Subcutaneous abdominal adipose tissue (tissue), 5 donors: ENCODE results near the gene SELENOO.

Experiments used
- H3K27ac ChIP-seq: one replicate; pipeline ENCODE4 v1.7.0; 2013; ENCODE audit warnings: low read depth, mild to moderate bottlenecking, inconsistent platforms, low read length, moderate library complexity
- H3K27me3 ChIP-seq, 5 donors: one replicate each; pipeline ENCODE4 v1.7.0; 2013; ENCODE audit warnings: low read length in 5 of 5, inconsistent platforms in 1 of 5; ENCODE audit not compliant: control insufficient read depth in 5 of 5, insufficient read depth in 4 of 5
- H3K36me3 ChIP-seq, 5 donors: one replicate each; pipeline ENCODE4 v1.7.0; 2013; ENCODE audit warnings: low read length in 5 of 5; ENCODE audit not compliant: control insufficient read depth in 5 of 5, insufficient read depth in 5 of 5
- H3K4me1 ChIP-seq, 5 donors: one replicate each; pipeline ENCODE4 v1.7.0; 2013; ENCODE audit warnings: low read length in 5 of 5, mild to moderate bottlenecking in 3 of 5, moderate library complexity in 1 of 5; ENCODE audit not compliant: control insufficient read depth in 5 of 5, insufficient read depth in 5 of 5
- H3K4me3 ChIP-seq, 5 donors: one replicate each; pipeline ENCODE4 v1.7.0; 2013; ENCODE audit warnings: low read length in 5 of 5, low read depth in 1 of 5
- H3K9ac ChIP-seq, 5 donors: one replicate each; pipeline ENCODE4 v1.7.0; 2013; ENCODE audit warnings: low read length in 5 of 5, mild to moderate bottlenecking in 4 of 5, moderate library complexity in 3 of 5
- H3K9me3 ChIP-seq, 5 donors: one replicate each; pipeline ENCODE4 v1.7.0; 2013; ENCODE audit warnings: low read length in 5 of 5; ENCODE audit not compliant: control insufficient read depth in 5 of 5
- donor health status: healthy.
- donor health status: healthy.
- donor health status: healthy.
- donor health status: healthy.
- donor health status: healthy.

Gene SELENOO

GRCh38 chr22:50249341-50250248, 48.8 kb downstream of the SELENOO start:
- peak overlapping the region in 2 of 5 donors; percentile 28 to 87 for H3K9ac ChIP-seq
- peaks cover 0 to 20% (median 15%) of the 10 kb centered on the region in 5 donors for H3K36me3 ChIP-seq
- no peak overlapping the region for H3K27ac ChIP-seq
- H3K27me3 ChIP-seq = no peaks in the 10 kb centered on the region
- H3K4me3 ChIP-seq = peak overlapping the region in 3 of 5 donors; percentile 72 to 90 (median 89)
- H3K4me1 ChIP-seq = peaks cover 5 to 51% (median 36%) of the 10 kb centered on the region in 5 donors
- H3K9me3 ChIP-seq = no peaks in the 10 kb centered on the region

GRCh38 chr22:50250249-50250554, 49.4 kb downstream of the SELENOO start:
- Histone ChIP-seq H3K27me3 (no peaks in the 10 kb centered on the region), H3K36me3 (peaks cover 0 to 20% (median 18%) of the 10 kb centered on the region in 5 donors), H3K27ac (no peak overlapping the region), H3K9me3 (no peaks in the 10 kb centered on the region), H3K4me3 (peak overlapping the region in 4 of 5 donors; percentile 72 to 90 (median 82)), H3K9ac (peak overlapping the region in 4 of 5 donors; percentile 63 to 87 (median 74)), H3K4me1 (peaks cover 5 to 50% (median 36%) of the 10 kb centered on the region in 5 donors)

GRCh38 chr22:50250555-50251476, 50.0 kb downstream of the SELENOO start, which contains the start of gene HDAC10:
Gene HDAC10, minus strand, starts transcription at chr22:50251265. Its CDS starts 233 bp downstream, at chr22:50251032.
- H3K9me3 ChIP-seq = no peaks in the 10 kb centered on the region
- H3K4me3 ChIP-seq = peak within 1 kb of the TSS in 4 of 5 donors; percentile 72 to 90 (median 82)
- H3K4me1 ChIP-seq = peaks cover 5 to 44% (median 30%) of the 10 kb centered on the region in 5 donors
- H3K36me3 ChIP-seq = peaks cover 0 to 20% (median 18%) of the 10 kb centered on the region in 5 donors
- peak within 1 kb of the TSS; percentile 16 for H3K27ac ChIP-seq
- peak within 1 kb of the TSS in 4 of 5 donors; percentile 63 to 87 (median 74) for H3K9ac ChIP-seq
- H3K27me3 ChIP-seq = no peaks in the 10 kb centered on the region

- no peaks in the 10 kb centered on the region for H3K9me3 ChIP-seq
- H3K4me3 ChIP-seq = peak overlapping the region in 4 of 5 donors; percentile 72 to 90 (median 82)
- H3K4me1 ChIP-seq = peaks cover 5 to 39% (median 26%) of the 10 kb centered on the region in 5 donors
- peaks cover 0 to 12% (median 10%) of the 10 kb centered on the region in 5 donors for H3K36me3 ChIP-seq
- H3K27ac ChIP-seq = peak overlapping the region; percentile 16
- peak overlapping the region in 2 of 5 donors; percentile 65 to 85 for H3K9ac ChIP-seq
- peaks cover 0 to 4% (median 2%) of the 10 kb centered on the region in 5 donors for H3K27me3 ChIP-seq
These were observed 50.8 kb downstream of the SELENOO start for GRCh38 chr22:50251477-50252081.

- H3K27ac ChIP-seq = peak overlapping the region; percentile 16
- H3K4me1 ChIP-seq = peaks cover 5 to 38% (median 26%) of the 10 kb centered on the region in 5 donors
- H3K36me3 ChIP-seq = peaks cover 0 to 9% (median 7%) of the 10 kb centered on the region in 5 donors
- no peak overlapping the region for H3K9ac ChIP-seq
- peak overlapping the region in 4 of 5 donors; percentile 17 to 90 (median 80) for H3K4me3 ChIP-seq
- H3K9me3 ChIP-seq = no peaks in the 10 kb centered on the region
- H3K27me3 ChIP-seq = peaks cover 0 to 10% (median 5%) of the 10 kb centered on the region in 5 donors
These were observed 51.6 kb downstream of the SELENOO start for GRCh38 chr22:50252082-50253045.

GRCh38 chr22:50253046-50253915, 52.5 kb downstream of the SELENOO start:
- Histone ChIP-seq H3K9ac (no peak overlapping the region), H3K36me3 (peaks cover 0 to 6% (median 2%) of the 10 kb centered on the region in 5 donors), H3K9me3 (no peaks in the 10 kb centered on the region), H3K4me1 (peaks cover 5 to 32% (median 26%) of the 10 kb centered on the region in 5 donors), H3K27ac (no peak overlapping the region), H3K27me3 (peaks cover 0 to 15% (median 10%) of the 10 kb centered on the region in 5 donors), H3K4me3 (no peak overlapping the region)

GRCh38 chr22:50253941-50254340, 53.1 kb downstream of the SELENOO start:
- no peak overlapping the region for H3K9ac ChIP-seq
- no peaks in the 10 kb centered on the region for H3K9me3 ChIP-seq
- peaks cover 5 to 32% (median 25%) of the 10 kb centered on the region in 5 donors for H3K4me1 ChIP-seq
- H3K27ac ChIP-seq = no peak overlapping the region
- peaks cover 5 to 16% (median 10%) of the 10 kb centered on the region in 5 donors for H3K27me3 ChIP-seq
- no peak overlapping the region for H3K4me3 ChIP-seq
- peaks cover 0 to 6% (median 2%) of the 10 kb centered on the region in 5 donors for H3K36me3 ChIP-seq

GRCh38 chr22:50255099-50255498, 54.3 kb downstream of the SELENOO start:
- peaks cover 0 to 6% (median 0%) of the 10 kb centered on the region in 5 donors for H3K36me3 ChIP-seq
- H3K9ac ChIP-seq = no peak overlapping the region
- H3K27me3 ChIP-seq = peaks cover 5 to 18% (median 10%) of the 10 kb centered on the region in 5 donors
- no peaks in the 10 kb centered on the region for H3K9me3 ChIP-seq
- H3K27ac ChIP-seq = no peak overlapping the region
- no peak overlapping the region for H3K4me3 ChIP-seq
- H3K4me1 ChIP-seq = peaks cover 3 to 24% (median 19%) of the 10 kb centered on the region in 5 donors
